ENCODE results near the gene RERE. TPM values are rescaled to one million over a fixed set of nuclear protein-coding genes. Genes with fewer than 3 reads are reported as not detected.
A peak's percentile ranks its signal among the peaks of the same experiment; 100 is the strongest.

RERE gene
- total and polyA plus RNA-seq, 7 donors, result 19.2 to 148 (median 90.6) TPM

- TF ChIP-seq POLR2A (IDR thresholded peaks at IDR 0.05) (no peak), POLR2AphosphoS5 (IDR thresholded peaks at IDR 0.05) (no peak), EP300 (IDR thresholded peaks at IDR 0.05) (no peak)
- TF ChIP-seq, protein P1, sequence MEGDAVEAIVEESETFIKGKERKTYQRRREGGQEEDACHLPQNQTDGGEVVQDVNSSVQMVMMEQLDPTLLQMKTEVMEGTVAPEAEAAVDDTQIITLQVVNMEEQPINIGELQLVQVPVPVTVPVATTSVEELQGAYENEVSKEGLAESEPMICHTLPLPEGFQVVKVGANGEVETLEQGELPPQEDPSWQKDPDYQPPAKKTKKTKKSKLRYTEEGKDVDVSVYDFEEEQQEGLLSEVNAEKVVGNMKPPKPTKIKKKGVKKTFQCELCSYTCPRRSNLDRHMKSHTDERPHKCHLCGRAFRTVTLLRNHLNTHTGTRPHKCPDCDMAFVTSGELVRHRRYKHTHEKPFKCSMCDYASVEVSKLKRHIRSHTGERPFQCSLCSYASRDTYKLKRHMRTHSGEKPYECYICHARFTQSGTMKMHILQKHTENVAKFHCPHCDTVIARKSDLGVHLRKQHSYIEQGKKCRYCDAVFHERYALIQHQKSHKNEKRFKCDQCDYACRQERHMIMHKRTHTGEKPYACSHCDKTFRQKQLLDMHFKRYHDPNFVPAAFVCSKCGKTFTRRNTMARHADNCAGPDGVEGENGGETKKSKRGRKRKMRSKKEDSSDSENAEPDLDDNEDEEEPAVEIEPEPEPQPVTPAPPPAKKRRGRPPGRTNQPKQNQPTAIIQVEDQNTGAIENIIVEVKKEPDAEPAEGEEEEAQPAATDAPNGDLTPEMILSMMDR (IDR thresholded peaks at IDR 0.05), result no peak
- peaks cover 0 to 4% (median 0%) of the 10 kb centered on the region in 4 donors for H3K4me1 ChIP-seq
- H3K36me3 ChIP-seq, result peaks cover 0 to 45% (median 11%) of the 10 kb centered on the region in 4 donors
- peak overlapping the region in 2 of 4 donors; percentile 54 to 63 for H3K27ac ChIP-seq
- no peaks in the 10 kb centered on the region for H3K27me3 ChIP-seq
- intact Hi-C loops (cut with DNase I), result no loop called here
- 75 to 76% methylated on average over 8 of the region's 8 CpGs for WGBS, 2 donors
- DNase-seq, result no peak
- H3K9me3 ChIP-seq, result no peaks in the 10 kb centered on the region
- H3K4me3 ChIP-seq, result no peak overlapping the region
Observed at GRCh38 chr1:8496473-8496872, 321.0 kb downstream of the RERE start.

DNA sequence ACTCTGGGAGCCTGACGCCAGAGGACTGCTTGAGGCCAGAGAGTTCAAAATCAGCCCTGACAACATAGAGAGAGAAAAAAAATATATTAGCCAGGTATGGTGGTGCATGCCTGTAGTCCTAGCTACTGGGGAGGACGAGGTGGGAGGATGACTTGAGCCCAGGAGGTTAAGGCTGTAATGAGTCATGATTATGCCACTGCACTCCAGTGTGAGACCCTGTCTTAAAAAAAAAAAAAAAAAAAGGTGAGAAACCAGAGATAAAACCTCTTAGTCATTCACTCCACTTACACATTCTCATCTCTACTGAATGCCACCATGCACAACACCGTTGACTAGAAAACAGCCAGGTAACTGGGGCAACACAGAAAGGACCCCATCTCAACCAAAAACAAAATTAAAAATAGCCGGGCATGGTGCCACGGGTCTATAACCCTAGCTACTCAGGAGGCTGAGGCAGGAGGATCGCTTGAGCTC lies 321.5 kb downstream of the RERE start:
- 83 to 90% methylated on average over 6 of the region's 6 CpGs for WGBS, 2 donors
- Histone ChIP-seq H3K4me1 (peaks cover 0 to 4% (median 0%) of the 10 kb centered on the region in 4 donors), H3K27ac (peak overlapping the region in 1 of 4 donors; percentile 63), H3K9me3 (no peaks in the 10 kb centered on the region), H3K27me3 (no peaks in the 10 kb centered on the region), H3K4me3 (no peak overlapping the region), H3K36me3 (peaks cover 0 to 45% (median 11%) of the 10 kb centered on the region in 4 donors)
- no peak for DNase-seq
- intact Hi-C loops (cut with DNase I), result no loop called here
- TF ChIP-seq POLR2A (IDR thresholded peaks at IDR 0.05), result no peak
- TF ChIP-seq, protein P1 (IDR thresholded peaks at IDR 0.05), result no peak
- TF ChIP-seq EP300 (IDR thresholded peaks at IDR 0.05), result no peak
- no peak for TF ChIP-seq POLR2AphosphoS5 (IDR thresholded peaks at IDR 0.05)

DNA sequence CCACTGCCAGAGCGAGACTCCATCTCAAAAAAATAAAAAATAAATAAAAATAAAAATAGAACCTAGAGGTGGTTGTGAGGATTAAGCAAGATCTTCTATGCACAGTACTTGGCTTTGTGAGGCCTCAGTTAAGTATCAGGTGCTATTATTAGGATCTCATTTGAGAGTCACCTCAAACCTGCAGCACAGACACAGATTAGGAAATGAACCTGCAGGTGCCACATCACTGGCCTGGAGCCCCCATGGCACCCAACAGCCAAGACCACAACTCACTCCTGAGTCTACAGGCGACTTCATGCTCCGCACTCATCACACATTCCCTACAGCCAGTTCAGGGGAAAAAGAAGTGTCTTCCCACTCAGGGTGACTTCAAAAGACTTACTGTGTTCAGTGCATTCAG lies 322.8 kb downstream of the RERE start:
- no peak overlapping the region for H3K27ac ChIP-seq
- no peak for DNase-seq
- 89 to 100% methylated on average over 3 of the region's 3 CpGs for WGBS, 2 donors
- peaks cover 0 to 4% (median 0%) of the 10 kb centered on the region in 4 donors for H3K4me1 ChIP-seq
- no peaks in the 10 kb centered on the region for H3K27me3 ChIP-seq
- H3K4me3 ChIP-seq, result no peak overlapping the region
- H3K9me3 ChIP-seq, result no peaks in the 10 kb centered on the region
- intact Hi-C loops (cut with DNase I), result no loop called here
- peaks cover 0 to 45% (median 11%) of the 10 kb centered on the region in 4 donors for H3K36me3 ChIP-seq
- TF ChIP-seq, protein P1 (IDR thresholded peaks at IDR 0.05), result no peak
- TF ChIP-seq POLR2A (IDR thresholded peaks at IDR 0.05), result no peak
- TF ChIP-seq EP300 (IDR thresholded peaks at IDR 0.05), result no peak
- TF ChIP-seq POLR2AphosphoS5 (IDR thresholded peaks at IDR 0.05), result no peak

DNA sequence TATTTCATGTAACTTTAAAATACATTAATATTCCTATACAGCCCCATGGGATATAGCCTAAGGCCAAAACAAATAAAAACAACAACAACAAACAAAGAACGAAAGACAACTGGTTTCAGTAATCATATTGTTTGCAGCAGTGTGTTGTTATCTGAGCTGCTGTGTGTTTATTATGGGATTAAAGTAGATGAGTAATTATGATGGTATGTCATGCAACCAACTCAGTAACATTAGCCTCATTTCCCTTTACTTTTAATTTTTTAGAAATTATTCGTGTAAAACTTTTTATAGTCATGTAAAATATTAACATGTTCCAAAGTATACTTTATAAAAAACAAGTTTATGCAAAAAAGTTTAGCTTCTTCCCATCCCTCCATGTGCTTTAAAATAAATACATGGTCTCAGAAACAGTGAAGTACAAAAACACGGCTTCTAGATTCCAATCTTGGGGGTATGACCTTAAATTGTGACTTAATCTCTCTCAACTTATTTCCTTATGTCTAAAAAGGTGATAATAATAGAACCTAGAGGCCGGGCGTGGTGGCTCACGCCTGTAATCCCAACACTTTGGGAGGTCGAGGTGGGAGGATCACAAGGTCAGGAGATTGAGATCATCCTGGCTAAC lies 323.4 kb downstream of the RERE start:
- Histone ChIP-seq H3K4me1 (peaks cover 0 to 4% (median 0%) of the 10 kb centered on the region in 4 donors), H3K9me3 (no peaks in the 10 kb centered on the region), H3K27me3 (no peaks in the 10 kb centered on the region), H3K27ac (no peak overlapping the region), H3K4me3 (no peak overlapping the region), H3K36me3 (peaks cover 0 to 45% (median 11%) of the 10 kb centered on the region in 4 donors)
- TF ChIP-seq POLR2AphosphoS5 (IDR thresholded peaks at IDR 0.05) (no peak), POLR2A (IDR thresholded peaks at IDR 0.05) (no peak), EP300 (IDR thresholded peaks at IDR 0.05) (no peak)
- TF ChIP-seq, protein P1 (IDR thresholded peaks at IDR 0.05), result no peak
- no peak for DNase-seq
- WGBS, 2 donors, result 73 to 84% methylated on average over 7 of the region's 7 CpGs
- intact Hi-C loops (cut with DNase I), result no loop called here
